ENCODE measurements around the gene DDIT4.

- TF ChIP-seq POLR2AphosphoS5 (IDR thresholded peaks at IDR 0.05; ENCODE audit: low read depth, low read length) (no peak), TAF1 (IDR thresholded peaks at IDR 0.05; ENCODE audit: low read depth, low read length) (no peak)
Observed at GRCh38 chr10:72267381-72267780, 6.3 kb upstream of the DDIT4 start.
